ENCODE measurements around the gene RHOC.

Gene RHOC

GRCh38 chr1:112674986-112675727 lies 31.8 kb downstream of the RHOC start:
- no peaks in the 10 kb centered on the region for H3K9me3 ChIP-seq (ENCODE audit: insufficient read depth, low read length)
- H3K4me2 ChIP-seq (ENCODE audit: low read depth, low read length, poor library complexity, severe bottlenecking), result peak overlapping the region; percentile 69
- H3K79me2 ChIP-seq (ENCODE audit: insufficient read depth, low read length), result no peaks in the 10 kb centered on the region
- H3K4me3 ChIP-seq (ENCODE audit: insufficient read depth, low read length, poor library complexity, severe bottlenecking), result peak overlapping the region; percentile 48
- peaks cover 27% of the 10 kb centered on the region for H3F3A ChIP-seq (ENCODE audit: insufficient read depth)
- peak overlapping the region; percentile 55 for H3K9ac ChIP-seq (ENCODE audit: low read length)
- TF ChIP-seq CTCF (IDR thresholded peaks at IDR 0.05; ENCODE audit: insufficient read depth, low read length, poor library complexity, severe bottlenecking), result no peak
- no peak for TF ChIP-seq EZH2phosphoT487 (conservative IDR thresholded peaks at IDR 0.05; ENCODE audit: low read length)
- H3K9me2 ChIP-seq (replicated peaks; ENCODE audit: insufficient read depth, low read length), result no peaks in the 10 kb centered on the region
- H2AFZ ChIP-seq (ENCODE audit: low read depth, low read length, severe bottlenecking), result peak overlapping the region; percentile 40
- H3K36me3 ChIP-seq (ENCODE audit: low read length), result peaks cover 13% of the 10 kb centered on the region; the same call in 1 of the 2 replicates
- no peak overlapping the region for H3K27ac ChIP-seq (ENCODE audit: low read depth, low read length)
- no peaks in the 10 kb centered on the region for H3K27me3 ChIP-seq (ENCODE audit: low read length)
- H4K20me1 ChIP-seq (ENCODE audit: low read depth, low read length), result no peaks in the 10 kb centered on the region

- Histone ChIP-seq H3K4me3 (ENCODE audit: insufficient read depth, low read length, poor library complexity, severe bottlenecking) (peak within 1 kb of the TSS; percentile 48), H3K9ac (ENCODE audit: low read length) (peak within 1 kb of the TSS; percentile 55), H3K9me2 (replicated peaks; ENCODE audit: insufficient read depth, low read length) (no peaks in the 10 kb centered on the region), H4K20me1 (ENCODE audit: low read depth, low read length) (no peaks in the 10 kb centered on the region), H2AFZ (ENCODE audit: low read depth, low read length, severe bottlenecking) (peak within 1 kb of the TSS; percentile 40), H3K27ac (ENCODE audit: low read depth, low read length) (no peak within 1 kb of the TSS), H3K36me3 (ENCODE audit: low read length) (peaks cover 18% of the 10 kb centered on the region; the same call in 1 of the 2 replicates), H3K9me3 (ENCODE audit: insufficient read depth, low read length) (no peaks in the 10 kb centered on the region), H3K4me2 (ENCODE audit: low read depth, low read length, poor library complexity, severe bottlenecking) (peak within 1 kb of the TSS; percentile 69), H3K79me2 (ENCODE audit: insufficient read depth, low read length) (no peaks in the 10 kb centered on the region), H3K27me3 (ENCODE audit: low read length) (no peaks in the 10 kb centered on the region), H3F3A (ENCODE audit: insufficient read depth) (peaks cover 27% of the 10 kb centered on the region)
- no peak for TF ChIP-seq CTCF (IDR thresholded peaks at IDR 0.05; ENCODE audit: insufficient read depth, low read length, poor library complexity, severe bottlenecking)
- TF ChIP-seq EZH2phosphoT487 (conservative IDR thresholded peaks at IDR 0.05; ENCODE audit: low read length), result no peak
Measured at GRCh38 chr1:112674440-112674985, 32.4 kb downstream of the RHOC start, which contains the start of gene MOV10. Gene MOV10, plus strand, starts transcription at chr1:112674659. Its CDS starts 254 bp downstream, at chr1:112674913.

- no peaks in the 10 kb centered on the region for H3K27me3 ChIP-seq (ENCODE audit: low read length)
- H4K20me1 ChIP-seq (ENCODE audit: low read depth, low read length), result no peaks in the 10 kb centered on the region
- H3K9ac ChIP-seq (ENCODE audit: low read length), result peak overlapping the region; percentile 55
- H3K4me2 ChIP-seq (ENCODE audit: low read depth, low read length, poor library complexity, severe bottlenecking), result peak overlapping the region; percentile 69
- H3K9me3 ChIP-seq (ENCODE audit: insufficient read depth, low read length), result no peaks in the 10 kb centered on the region
- no peak overlapping the region for H3K27ac ChIP-seq (ENCODE audit: low read depth, low read length)
- H3K36me3 ChIP-seq (ENCODE audit: low read length), result peaks cover 22% of the 10 kb centered on the region; the same call in 1 of the 2 replicates
- no peak overlapping the region for H2AFZ ChIP-seq (ENCODE audit: low read depth, low read length, severe bottlenecking)
- TF ChIP-seq EZH2phosphoT487 (conservative IDR thresholded peaks at IDR 0.05; ENCODE audit: low read length), result no peak
- TF ChIP-seq CTCF (IDR thresholded peaks at IDR 0.05; ENCODE audit: insufficient read depth, low read length, poor library complexity, severe bottlenecking), result peak; percentile 28
- peak overlapping the region; percentile 48 for H3K4me3 ChIP-seq (ENCODE audit: insufficient read depth, low read length, poor library complexity, severe bottlenecking)
- H3K9me2 ChIP-seq (replicated peaks; ENCODE audit: insufficient read depth, low read length), result no peaks in the 10 kb centered on the region
- H3F3A ChIP-seq (ENCODE audit: insufficient read depth), result peaks cover 31% of the 10 kb centered on the region
- no peaks in the 10 kb centered on the region for H3K79me2 ChIP-seq (ENCODE audit: insufficient read depth, low read length)
Measured at GRCh38 chr1:112673592-112674439, 33.1 kb downstream of the RHOC start.

All from SU-DHL-6 (cell line).